ENCODE data around the gene ZNF521. TPM values are rescaled to one million over a fixed set of nuclear protein-coding genes. Genes with fewer than 3 reads are reported as not detected.

Gene ZNF521
- polyA plus RNA-seq, 3 donors: 0.07 to 0.20 TPM; not detected in 1

GRCh38 chr18:25322806-25323205 lies 29.2 kb downstream of the ZNF521 start:
- Mint-ChIP-seq H3K27me3 (ENCODE audit: low read depth in 3 of 3) (peaks cover 0 to 1% (median 0%) of the 10 kb centered on the region in 3 donors), H3K27ac (no peak overlapping the region), H3K4me1 (peaks cover 14% of the 10 kb centered on the region), H3K36me3 (no peaks in the 10 kb centered on the region), H3K4me3 (no peak overlapping the region), H3K9me3 (no peaks in the 10 kb centered on the region)
- Histone ChIP-seq H3K4me1 (ENCODE audit: control insufficient read depth in 1 of 2, insufficient read depth in 2 of 2, low read length in 2 of 2) (peaks cover 4 to 5% of the 10 kb centered on the region in 2 donors), H3K4me3 (replicated peaks in 1 of 3; ENCODE audit: low read depth in 2 of 3, low read length in 3 of 3) (no peak overlapping the region), H3K4me2 (replicated peaks; ENCODE audit: extremely low read depth, low read length, poor library complexity, severe bottlenecking) (no peak overlapping the region), H3K9me3 (replicated peaks in 1 of 2; ENCODE audit: control insufficient read depth in 1 of 2, insufficient read depth in 1 of 2, low read length in 2 of 2) (no peaks in the 10 kb centered on the region), H2AFZ (ENCODE audit: insufficient read depth, low read depth, low read length, poor library complexity, severe bottlenecking) (no peak overlapping the region), H3K27me3 (ENCODE audit: control insufficient read depth in 2 of 2, insufficient read depth in 2 of 2, low read length in 2 of 2) (no peaks in the 10 kb centered on the region), H3K79me2 (ENCODE audit: insufficient read depth, low read length) (no peaks in the 10 kb centered on the region), H3K36me3 (replicated peaks in 1 of 2; ENCODE audit: control insufficient read depth in 1 of 2, insufficient read depth in 2 of 2, low read length in 2 of 2) (no peaks in the 10 kb centered on the region), H4K20me1 (ENCODE audit: insufficient read depth, low read length) (no peaks in the 10 kb centered on the region), H3K9ac (ENCODE audit: insufficient read depth, low read length, poor library complexity, severe bottlenecking) (no peak overlapping the region), H3K27ac (ENCODE audit: low read depth in 1 of 2, low read length in 2 of 2) (no peak overlapping the region)
- TF ChIP-seq CTCF (IDR thresholded peaks at IDR 0.05): no peak
- no CpG with 5 or more reads among the region's 4 CpGs for WGBS (ENCODE audit: insufficient coverage)
- intact Hi-C loops (cut with micrococcal nuclease): no loop called here
- DNase-seq: no peak

GRCh38 chr18:25316381-25317018 lies 35.5 kb downstream of the ZNF521 start:
- no peak overlapping the region for H3K9ac ChIP-seq (ENCODE audit: insufficient read depth, low read length, poor library complexity, severe bottlenecking)
- DNase-seq: no peak
- 89% methylated on average over 7 of the region's 9 CpGs for WGBS (ENCODE audit: insufficient coverage)

More at GRCh38 chr18:25316381-25317018, 35.5 kb downstream of the ZNF521 start:
- H3K27me3 ChIP-seq (ENCODE audit: control insufficient read depth in 2 of 2, insufficient read depth in 2 of 2, low read length in 2 of 2): no peaks in the 10 kb centered on the region
- no peak overlapping the region for H3K4me3 ChIP-seq (replicated peaks in 1 of 3; ENCODE audit: low read depth in 2 of 3, low read length in 3 of 3)
- intact Hi-C loops (cut with micrococcal nuclease): no loop called here
- no peaks in the 10 kb centered on the region for H3K9me3 ChIP-seq (replicated peaks in 1 of 2; ENCODE audit: control insufficient read depth in 1 of 2, insufficient read depth in 1 of 2, low read length in 2 of 2)
- no peak overlapping the region for H3K27ac Mint-ChIP-seq
- no peaks in the 10 kb centered on the region for H4K20me1 ChIP-seq (ENCODE audit: insufficient read depth, low read length)
- H3K79me2 ChIP-seq (ENCODE audit: insufficient read depth, low read length): no peaks in the 10 kb centered on the region
- no peak overlapping the region for H2AFZ ChIP-seq (ENCODE audit: insufficient read depth, low read depth, low read length, poor library complexity, severe bottlenecking)
- H3K36me3 ChIP-seq (replicated peaks in 1 of 2; ENCODE audit: control insufficient read depth in 1 of 2, insufficient read depth in 2 of 2, low read length in 2 of 2): no peaks in the 10 kb centered on the region
- H3K4me1 Mint-ChIP-seq: peaks cover 1% of the 10 kb centered on the region
- no peaks in the 10 kb centered on the region for H3K4me1 ChIP-seq (ENCODE audit: control insufficient read depth in 1 of 2, insufficient read depth in 2 of 2, low read length in 2 of 2)
- TF ChIP-seq CTCF (IDR thresholded peaks at IDR 0.05): no peak
- H3K9me3 Mint-ChIP-seq: no peaks in the 10 kb centered on the region
- no peaks in the 10 kb centered on the region for H3K27me3 Mint-ChIP-seq (ENCODE audit: low read depth in 3 of 3)
- H3K4me3 Mint-ChIP-seq: no peak overlapping the region
- H3K36me3 Mint-ChIP-seq: no peaks in the 10 kb centered on the region
- no peak overlapping the region for H3K4me2 ChIP-seq (replicated peaks; ENCODE audit: extremely low read depth, low read length, poor library complexity, severe bottlenecking)
- H3K27ac ChIP-seq (ENCODE audit: low read depth in 1 of 2, low read length in 2 of 2): no peak overlapping the region

Measured in CD14-positive monocyte (primary cell).